ENCODE results near the gene SRP19.

SRP19 gene

GRCh38 chr5:112918679-112919078 lies 57.6 kb downstream of the SRP19 start:
- TF ChIP-seq CTCF (IDR thresholded peaks at IDR 0.05; ENCODE audit: low read depth, low read length) = no peak
- H3K4me3 ChIP-seq (ENCODE audit: low read depth, low read length) = no peak overlapping the region
